ENCODE data around the gene ENKD1.

ENKD1 gene

GRCh38 chr16:67661886-67662652, 4.5 kb downstream of the ENKD1 start:
- DNase-seq: no peak

- no peak for DNase-seq
Observed at GRCh38 chr16:67661101-67661761, 5.3 kb downstream of the ENKD1 start.

- peak; percentile 91 for DNase-seq
Observed at GRCh38 chr16:67660564-67661028, 6.0 kb downstream of the ENKD1 start, which contains the start of gene PARD6A. TSS of gene PARD6A (plus strand) at chr16:67660960. CDS start at chr16:67661039, 79 bp downstream.

GRCh38 chr16:67659675-67660563, 6.6 kb downstream of the ENKD1 start, which contains the start of gene ACD:
TSS of gene ACD (minus strand) at chr16:67660260. CDS start at chr16:67660220, 40 bp downstream.
- DNase-seq: peak; percentile 80

DNA sequence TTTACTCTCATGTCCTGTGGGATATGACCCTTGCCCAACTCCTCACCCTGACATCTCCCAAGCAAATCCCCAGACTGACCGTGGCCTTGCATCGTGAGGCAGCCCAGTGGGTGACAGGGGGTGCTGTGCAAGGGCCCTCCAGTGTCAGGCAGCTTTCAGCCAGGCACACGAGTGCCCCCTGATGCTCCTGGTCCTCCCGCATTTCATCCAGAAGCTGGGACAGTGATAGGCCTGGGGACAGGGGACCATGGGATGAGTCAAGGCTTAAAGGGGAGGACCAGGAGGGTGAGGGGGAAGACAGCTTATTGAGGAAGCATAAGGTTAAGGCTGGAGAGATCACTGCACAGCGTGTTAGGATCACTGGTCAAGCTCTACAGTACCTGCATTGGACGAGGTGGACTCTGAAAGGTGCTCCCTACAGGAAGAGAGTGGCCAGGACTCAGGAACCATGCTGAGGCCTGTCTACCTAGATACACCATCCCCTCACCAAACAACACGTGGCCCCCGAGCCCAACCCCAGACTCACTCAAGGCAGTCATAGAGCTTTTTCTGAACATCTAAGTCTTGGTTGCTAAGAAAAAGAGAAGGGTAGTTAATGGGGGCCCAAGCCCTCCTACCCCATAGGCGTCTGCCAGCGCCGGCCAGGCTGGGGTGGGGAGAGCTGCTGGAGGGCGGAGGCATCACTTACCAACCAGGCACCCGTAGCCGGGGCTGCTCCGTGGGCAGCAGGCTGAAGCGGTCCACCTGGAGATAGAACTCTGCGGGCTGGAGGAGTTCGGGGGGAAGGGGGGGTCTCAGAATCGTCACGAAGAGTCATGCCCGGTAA, 7.5 kb downstream of the ENKD1 start:
- DNase-seq: no peak

- no peak for DNase-seq
Observed at GRCh38 chr16:67657751-67658518, 8.6 kb downstream of the ENKD1 start.

DNA sequence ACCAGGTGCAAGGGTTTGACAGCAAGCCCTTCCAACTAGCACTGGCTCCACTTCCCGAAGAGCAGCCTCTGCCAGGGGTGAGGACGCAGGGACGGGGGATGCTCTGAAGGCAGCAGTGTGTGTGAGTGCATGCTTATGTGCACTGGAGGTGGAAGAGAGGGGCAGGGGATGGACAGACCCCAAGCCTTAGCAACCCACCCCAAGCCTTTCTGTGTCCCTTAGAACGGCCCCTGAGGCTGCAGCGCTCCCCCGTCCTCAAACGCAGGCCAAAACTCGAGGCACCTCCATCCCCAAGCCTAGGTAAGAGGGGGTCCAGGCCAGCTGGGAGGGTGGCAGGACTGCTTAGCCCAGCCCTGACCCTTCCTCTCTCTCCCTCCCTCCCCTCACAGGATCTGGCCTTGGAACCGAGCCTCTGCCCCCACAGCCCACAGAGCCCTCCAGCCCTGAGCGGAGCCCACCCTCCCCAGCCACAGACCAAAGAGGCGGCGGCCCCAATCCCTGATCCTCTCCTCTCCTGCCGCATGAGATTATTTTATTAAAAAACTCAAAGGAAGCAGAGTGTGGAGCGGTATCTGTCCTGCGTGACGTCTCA, 9.4 kb downstream of the ENKD1 start:
- no peak for DNase-seq

- no peak for DNase-seq
Observed at GRCh38 chr16:67656344-67657016, 10.1 kb downstream of the ENKD1 start.

DNA sequence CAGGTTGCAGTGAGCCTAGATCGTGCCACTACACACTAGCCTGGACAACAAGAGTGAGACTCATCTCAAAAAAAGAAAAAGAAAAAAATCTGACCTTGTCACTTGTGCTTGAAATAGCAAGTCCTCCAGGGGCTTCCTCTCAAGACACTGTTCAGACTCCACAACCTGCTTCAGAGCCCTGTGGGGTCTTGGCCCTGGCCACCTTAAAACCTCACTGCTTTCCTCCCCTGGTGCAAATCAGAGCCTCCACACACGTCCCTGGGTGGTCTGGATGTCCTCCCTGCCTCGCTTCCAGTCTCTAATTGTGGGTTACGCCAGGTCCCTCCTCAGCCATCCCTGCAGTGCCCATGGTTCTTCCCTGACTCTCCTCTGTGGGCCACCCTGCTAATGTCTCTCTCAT, 11.2 kb downstream of the ENKD1 start:
- no peak for DNase-seq

DNA sequence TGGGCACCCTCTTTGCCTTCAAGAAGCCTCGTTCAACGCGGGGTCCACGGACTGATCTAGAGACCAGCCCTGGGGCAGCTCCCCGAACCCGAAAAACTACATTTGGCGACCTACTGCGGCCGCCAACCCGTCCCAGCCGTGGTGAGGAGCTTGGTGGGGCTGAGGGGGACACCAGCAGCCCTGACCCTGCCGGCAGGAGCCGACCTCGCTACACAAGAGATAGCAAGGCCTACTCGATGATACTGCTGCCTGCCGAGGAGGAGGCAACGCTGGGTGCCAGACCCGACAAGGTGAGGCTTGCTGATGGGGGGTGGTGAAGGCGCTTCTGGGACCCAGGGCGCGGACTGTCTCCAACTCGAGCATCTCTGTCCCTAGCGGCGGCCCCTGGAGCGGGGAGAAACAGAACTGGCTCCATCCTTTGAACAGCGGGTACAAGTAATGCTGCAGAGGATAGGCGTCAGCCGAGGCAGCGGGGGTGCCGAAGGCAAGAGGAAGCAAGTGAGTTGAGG, 12.1 kb downstream of the ENKD1 start:
- no peak for DNase-seq

DNA sequence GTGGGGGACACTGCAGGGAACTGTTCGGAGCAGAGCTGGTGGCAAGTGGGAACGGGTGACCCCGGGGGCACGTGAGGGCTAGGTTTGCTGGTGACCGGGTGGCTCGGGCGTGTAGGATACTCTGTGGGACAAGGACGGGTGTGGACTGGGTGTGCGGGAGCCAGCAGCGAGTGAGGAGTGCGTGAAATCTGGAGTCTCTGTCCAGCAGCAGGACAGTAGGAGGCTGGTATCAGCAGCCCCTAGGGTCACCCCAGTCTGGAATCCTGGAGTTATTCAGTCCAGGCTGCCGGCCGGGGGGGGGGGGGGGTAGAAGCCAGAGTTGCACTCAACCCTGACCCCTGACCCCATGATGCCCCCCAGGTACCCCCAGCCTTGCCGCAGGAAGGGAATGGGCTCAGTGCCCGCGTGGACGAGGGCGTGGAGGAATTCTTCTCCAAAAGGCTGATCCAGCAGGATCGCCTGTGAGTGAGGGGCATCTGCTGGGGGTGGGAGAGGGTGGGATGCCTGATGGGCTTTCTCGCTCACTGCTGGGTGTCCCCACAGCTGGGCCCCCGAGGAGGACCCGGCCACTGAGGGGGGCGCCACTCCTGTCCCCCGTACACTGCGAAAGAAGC, 12.7 kb downstream of the ENKD1 start:
- no peak for DNase-seq

- DNase-seq: no peak
Observed at GRCh38 chr16:67653128-67653788, 13.3 kb downstream of the ENKD1 start.

- no peak for DNase-seq
Observed at GRCh38 chr16:67652578-67653127, 13.9 kb downstream of the ENKD1 start.

GRCh38 chr16:67651847-67652246, 14.7 kb downstream of the ENKD1 start:
- no peak for DNase-seq

- DNase-seq: no peak
Observed at GRCh38 chr16:67651039-67651438, 15.5 kb downstream of the ENKD1 start.

- no peak for DNase-seq
Observed at GRCh38 chr16:67650023-67650422, 16.5 kb downstream of the ENKD1 start.

- no peak for DNase-seq
Observed at GRCh38 chr16:67649494-67649931, 17.0 kb downstream of the ENKD1 start.

DNA sequence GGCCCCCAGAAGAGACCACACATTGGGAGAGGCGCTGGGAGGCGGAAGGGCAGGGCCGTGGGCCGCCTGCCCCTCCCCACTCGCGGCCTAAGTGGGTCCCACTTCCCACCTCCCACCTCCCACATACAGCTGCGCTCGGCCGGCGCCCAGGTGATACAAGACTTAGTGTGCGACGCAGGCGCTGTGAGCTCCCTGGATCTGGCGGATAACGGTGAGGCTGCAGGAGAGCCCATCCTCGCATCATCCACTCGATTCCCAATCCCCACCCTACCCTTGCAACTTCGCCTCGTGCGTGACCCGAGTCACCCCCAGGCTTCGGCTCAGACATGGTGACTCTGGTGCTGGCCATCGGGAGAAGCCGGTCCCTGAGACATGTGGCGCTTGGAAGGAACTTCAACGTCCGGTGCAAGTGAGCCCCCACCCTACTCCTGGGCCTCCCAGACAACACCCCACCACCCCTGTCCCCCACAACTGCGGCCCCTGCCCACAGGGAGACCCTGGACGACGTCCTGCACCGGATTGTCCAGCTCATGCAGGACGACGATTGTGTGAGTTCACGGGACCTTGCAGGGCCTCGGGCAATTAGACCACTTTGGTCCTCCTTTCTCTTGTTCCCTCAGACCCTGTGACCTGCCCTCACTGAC, 17.7 kb downstream of the ENKD1 start:
- no peak for DNase-seq
